ENCODE results near the gene HAPLN3. TPM values are rescaled to one million over a fixed set of nuclear protein-coding genes. Genes with fewer than 3 reads are reported as not detected.

HAPLN3 gene
- total and polyA plus RNA-seq, 10 donors, result 9.7 to 36.0 (median 16.2) TPM

- Histone ChIP-seq H3K27me3 (replicated peaks in 1 of 7) (peaks cover 0 to 13% (median 0%) of the 10 kb centered on the region in 7 donors), H3K4me1 (peaks cover 0 to 33% (median 13%) of the 10 kb centered on the region in 6 donors), H3K9me3 (no peaks in the 10 kb centered on the region), H3K4me3 (no peak overlapping the region), H3K36me3 (peaks cover 0 to 45% (median 0%) of the 10 kb centered on the region in 6 donors), H3K27ac (no peak overlapping the region)
- 57 to 87% (median 85%) methylated on average over 5 to 12 of the region's 12 CpGs for WGBS, 5 donors
- no peak for TF ChIP-seq POLR2A (IDR thresholded peaks at IDR 0.05)
- no peak for TF ChIP-seq CTCF (IDR thresholded peaks at IDR 0.05 in 8 of 11, conservative IDR thresholded peaks at IDR 0.05 in 3 of 11)
- TF ChIP-seq POLR2AphosphoS5 (IDR thresholded peaks at IDR 0.05), result no peak
- DNase-seq, result no peak
- intact Hi-C loops (cut with DNase I; ENCODE audit: low total_unique reads), result loop anchor here (10.0 kb wide), 2 partner anchors 105 to 265 kb away; no protein-coding TSS in a partner anchor
These were observed 14.8 kb upstream of the HAPLN3 start for GRCh38 chr15:88909956-88910831.

GRCh38 chr15:88908697-88909621, 13.6 kb upstream of the HAPLN3 start:
- 80 to 96% (median 94%) methylated on average over 9 to 16 of the region's 16 CpGs for WGBS, 5 donors
- Histone ChIP-seq H3K36me3 (peaks cover 0 to 45% (median 0%) of the 10 kb centered on the region in 6 donors), H3K27ac (no peak overlapping the region), H3K9me3 (no peaks in the 10 kb centered on the region), H3K4me3 (no peak overlapping the region), H3K27me3 (replicated peaks in 1 of 7) (peaks cover 0 to 13% (median 0%) of the 10 kb centered on the region in 7 donors), H3K4me1 (peaks cover 0 to 45% (median 23%) of the 10 kb centered on the region in 6 donors)
- TF ChIP-seq CTCF (IDR thresholded peaks at IDR 0.05 in 8 of 11, conservative IDR thresholded peaks at IDR 0.05 in 3 of 11) (no peak), POLR2A (IDR thresholded peaks at IDR 0.05) (no peak), POLR2AphosphoS5 (IDR thresholded peaks at IDR 0.05) (no peak)
- intact Hi-C loops (cut with DNase I; ENCODE audit: low total_unique reads), result loop anchor here (10.0 kb wide), 2 partner anchors 106 to 266 kb away; no protein-coding TSS in a partner anchor
- no peak for DNase-seq

GRCh38 chr15:88908123-88908522, 12.8 kb upstream of the HAPLN3 start:
- Histone ChIP-seq H3K9me3 (no peaks in the 10 kb centered on the region), H3K36me3 (peaks cover 0 to 48% (median 0%) of the 10 kb centered on the region in 6 donors), H3K4me1 (peaks cover 0 to 36% (median 17%) of the 10 kb centered on the region in 6 donors), H3K27ac (no peak overlapping the region), H3K27me3 (replicated peaks in 1 of 7) (peaks cover 0 to 10% (median 0%) of the 10 kb centered on the region in 7 donors), H3K4me3 (no peak overlapping the region)
- no peak for DNase-seq
- TF ChIP-seq POLR2AphosphoS5 (IDR thresholded peaks at IDR 0.05), result no peak
- TF ChIP-seq CTCF (IDR thresholded peaks at IDR 0.05 in 8 of 11, conservative IDR thresholded peaks at IDR 0.05 in 3 of 11), result no peak
- no peak for TF ChIP-seq POLR2A (IDR thresholded peaks at IDR 0.05)
- intact Hi-C loops (cut with DNase I; ENCODE audit: low total_unique reads), result loop anchor here (10.0 kb wide), 2 partner anchors 107 to 267 kb away; no protein-coding TSS in a partner anchor
- whole genome bisulfite sequencing, 5 donors, result 88 to 94% (median 90%) methylated on average over 12 of the region's 12 CpGs
